ENCODE data around the gene CHN1.

The CHN1 gene

DNA sequence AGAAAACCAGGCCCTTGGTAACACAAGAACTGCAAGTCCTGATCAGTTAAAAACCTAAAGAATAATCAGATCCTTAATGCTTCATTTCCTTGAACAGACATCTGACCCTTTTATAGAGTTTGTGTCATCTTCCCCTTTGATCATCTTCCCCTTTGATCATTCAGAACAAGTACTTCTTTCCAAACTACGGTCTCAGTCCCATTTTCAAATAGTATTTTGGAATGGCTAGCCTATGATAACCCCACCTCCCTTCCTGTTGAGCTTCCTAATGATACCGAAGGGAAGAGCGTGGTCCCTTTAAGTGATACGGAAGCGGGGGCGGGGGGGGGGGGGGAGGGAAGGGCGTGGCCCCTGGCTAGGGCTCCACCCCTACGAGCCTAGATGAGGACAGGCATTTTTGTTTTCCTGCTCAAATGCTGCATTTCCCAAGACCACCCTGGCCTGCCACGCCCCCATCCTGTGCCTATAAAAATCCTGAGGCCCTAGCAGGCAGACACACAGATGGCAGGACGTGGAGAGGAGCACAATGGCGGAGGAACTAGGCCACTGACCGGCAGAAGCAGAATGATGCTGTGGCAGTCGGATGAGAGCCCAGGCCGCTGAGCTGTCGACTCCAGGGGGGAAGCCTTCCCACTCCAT lies 216.8 kb downstream of the CHN1 start:
- Histone ChIP-seq H3K4me3 (ENCODE audit: low read length) (no peak overlapping the region), H3K27me3 (ENCODE audit: control insufficient read depth, insufficient read depth, low read length) (no peaks in the 10 kb centered on the region), H3K9me3 (ENCODE audit: control insufficient read depth, low read depth, low read length) (no peaks in the 10 kb centered on the region), H3K36me3 (ENCODE audit: control insufficient read depth, low read depth, low read length) (no peaks in the 10 kb centered on the region), H3K4me1 (ENCODE audit: control insufficient read depth, low read depth, low read length) (peaks cover 43% of the 10 kb centered on the region), H3K27ac (ENCODE audit: low read length) (peak overlapping the region; percentile 79), H3K9ac (ENCODE audit: low read length) (peak overlapping the region; percentile 5)

DNA sequence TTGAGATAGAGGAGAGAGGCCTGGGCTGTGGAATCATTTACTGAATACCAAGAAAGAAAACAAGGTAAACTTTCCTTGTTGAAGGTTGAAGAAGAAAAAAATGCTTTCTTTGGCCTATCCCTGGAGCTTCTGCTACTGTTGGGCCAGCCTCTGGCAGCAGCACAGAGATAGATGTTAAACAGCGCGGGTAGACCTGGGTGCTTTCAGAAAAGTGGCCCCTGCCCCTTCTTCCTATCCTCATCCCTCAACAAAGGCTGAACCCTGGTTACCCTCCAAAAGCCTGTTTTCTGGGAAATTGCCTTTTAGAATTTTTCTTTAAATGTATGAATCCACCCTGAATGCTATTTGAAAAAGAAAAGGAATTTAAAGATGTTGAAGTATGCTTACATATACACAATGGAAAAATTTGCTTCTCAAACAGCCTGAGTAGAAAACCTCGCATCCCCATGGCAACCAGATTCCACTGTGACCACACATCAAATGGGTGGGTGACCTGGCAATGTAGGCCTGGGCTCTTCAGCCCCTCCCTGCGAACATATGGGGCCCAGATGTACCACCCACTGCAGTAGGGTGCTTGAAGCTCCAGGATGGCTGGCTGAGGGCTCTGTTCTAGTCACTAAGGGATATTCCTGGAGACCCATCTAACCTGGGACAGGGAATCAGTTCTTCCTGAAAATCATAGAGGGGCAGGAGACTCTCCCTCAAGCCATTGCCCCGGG lies 217.5 kb downstream of the CHN1 start:
- H3K36me3 ChIP-seq (ENCODE audit: control insufficient read depth, low read depth, low read length), result no peaks in the 10 kb centered on the region
- H3K9me3 ChIP-seq (ENCODE audit: control insufficient read depth, low read depth, low read length), result no peaks in the 10 kb centered on the region
- H3K27me3 ChIP-seq (ENCODE audit: control insufficient read depth, insufficient read depth, low read length), result no peaks in the 10 kb centered on the region
- H3K27ac ChIP-seq (ENCODE audit: low read length), result peak overlapping the region; percentile 79
- H3K4me1 ChIP-seq (ENCODE audit: control insufficient read depth, low read depth, low read length), result peaks cover 36% of the 10 kb centered on the region
- H3K9ac ChIP-seq (ENCODE audit: low read length), result peak overlapping the region; percentile 5
- no peak overlapping the region for H3K4me3 ChIP-seq (ENCODE audit: low read length)

- Histone ChIP-seq H3K9ac (ENCODE audit: low read length) (no peak overlapping the region), H3K27ac (ENCODE audit: low read length) (no peak overlapping the region), H3K9me3 (ENCODE audit: control insufficient read depth, low read depth, low read length) (no peaks in the 10 kb centered on the region), H3K4me3 (ENCODE audit: low read length) (no peak overlapping the region), H3K4me1 (ENCODE audit: control insufficient read depth, low read depth, low read length) (peaks cover 27% of the 10 kb centered on the region), H3K27me3 (ENCODE audit: control insufficient read depth, insufficient read depth, low read length) (no peaks in the 10 kb centered on the region), H3K36me3 (ENCODE audit: control insufficient read depth, low read depth, low read length) (no peaks in the 10 kb centered on the region)
Observed at GRCh38 chr2:174786066-174786725, 219.0 kb downstream of the CHN1 start.

- no peak overlapping the region for H3K27ac ChIP-seq (ENCODE audit: low read length)
- H3K4me3 ChIP-seq (ENCODE audit: low read length), result no peak overlapping the region
- no peak overlapping the region for H3K9ac ChIP-seq (ENCODE audit: low read length)
- no peaks in the 10 kb centered on the region for H3K36me3 ChIP-seq (ENCODE audit: control insufficient read depth, low read depth, low read length)
- H3K4me1 ChIP-seq (ENCODE audit: control insufficient read depth, low read depth, low read length), result peaks cover 21% of the 10 kb centered on the region
- no peaks in the 10 kb centered on the region for H3K27me3 ChIP-seq (ENCODE audit: control insufficient read depth, insufficient read depth, low read length)
- no peaks in the 10 kb centered on the region for H3K9me3 ChIP-seq (ENCODE audit: control insufficient read depth, low read depth, low read length)
Observed at GRCh38 chr2:174785481-174785880, 219.7 kb downstream of the CHN1 start.

DNA sequence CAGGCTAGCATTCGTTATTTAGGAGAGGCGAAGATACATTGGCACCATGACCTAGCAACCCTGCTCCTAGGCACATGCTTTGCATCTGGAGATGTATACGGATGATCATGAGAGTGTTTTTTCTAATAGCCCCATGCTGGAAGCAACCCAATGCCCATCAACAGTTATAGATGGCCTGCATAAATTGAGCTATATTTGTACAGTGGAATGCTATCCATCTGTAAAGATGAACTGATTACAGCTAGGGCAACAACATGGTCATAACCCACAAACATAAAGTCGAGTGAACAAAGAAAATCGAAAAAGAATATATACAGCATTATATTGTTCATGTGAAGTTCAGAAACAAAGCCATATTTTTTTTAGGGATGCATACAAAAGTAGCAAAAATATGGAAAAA lies 220.3 kb downstream of the CHN1 start:
- Histone ChIP-seq H3K9ac (ENCODE audit: low read length) (no peak overlapping the region), H3K4me1 (ENCODE audit: control insufficient read depth, low read depth, low read length) (peaks cover 19% of the 10 kb centered on the region), H3K27me3 (ENCODE audit: control insufficient read depth, insufficient read depth, low read length) (no peaks in the 10 kb centered on the region), H3K36me3 (ENCODE audit: control insufficient read depth, low read depth, low read length) (no peaks in the 10 kb centered on the region), H3K27ac (ENCODE audit: low read length) (no peak overlapping the region), H3K9me3 (ENCODE audit: control insufficient read depth, low read depth, low read length) (no peaks in the 10 kb centered on the region), H3K4me3 (ENCODE audit: low read length) (no peak overlapping the region)

- no peak overlapping the region for H3K9ac ChIP-seq (ENCODE audit: low read length)
- H3K27ac ChIP-seq (ENCODE audit: low read length), result no peak overlapping the region
- peaks cover 19% of the 10 kb centered on the region for H3K4me1 ChIP-seq (ENCODE audit: control insufficient read depth, low read depth, low read length)
- no peaks in the 10 kb centered on the region for H3K9me3 ChIP-seq (ENCODE audit: control insufficient read depth, low read depth, low read length)
- no peaks in the 10 kb centered on the region for H3K36me3 ChIP-seq (ENCODE audit: control insufficient read depth, low read depth, low read length)
- H3K4me3 ChIP-seq (ENCODE audit: low read length), result no peak overlapping the region
- no peaks in the 10 kb centered on the region for H3K27me3 ChIP-seq (ENCODE audit: control insufficient read depth, insufficient read depth, low read length)
Observed at GRCh38 chr2:174784316-174784715, 220.9 kb downstream of the CHN1 start.

DNA sequence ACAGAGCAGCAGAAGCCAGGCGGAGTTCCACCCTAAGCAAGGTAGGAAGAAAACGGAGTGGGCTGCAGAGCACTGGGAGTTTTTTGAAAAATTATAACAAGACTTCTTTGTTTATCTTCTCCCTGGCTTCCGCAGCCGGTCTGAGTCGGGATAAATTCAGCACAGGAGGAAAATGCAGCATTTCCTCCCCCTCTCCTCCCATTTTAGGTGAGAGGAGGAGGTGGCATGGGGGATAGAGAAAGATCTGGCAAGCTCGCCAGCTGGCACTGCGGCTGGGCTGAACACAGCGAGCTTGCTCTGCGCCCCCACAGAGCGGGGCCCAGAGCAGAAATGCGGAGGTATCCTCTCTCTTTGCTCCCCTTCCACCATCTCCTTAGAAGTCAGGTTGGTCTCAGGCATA lies 223.2 kb downstream of the CHN1 start:
- Histone ChIP-seq H3K27me3 (ENCODE audit: control insufficient read depth, insufficient read depth, low read length) (no peaks in the 10 kb centered on the region), H3K4me1 (ENCODE audit: control insufficient read depth, low read depth, low read length) (peaks cover 8% of the 10 kb centered on the region), H3K9ac (ENCODE audit: low read length) (no peak overlapping the region), H3K36me3 (ENCODE audit: control insufficient read depth, low read depth, low read length) (no peaks in the 10 kb centered on the region), H3K9me3 (ENCODE audit: control insufficient read depth, low read depth, low read length) (no peaks in the 10 kb centered on the region), H3K27ac (ENCODE audit: low read length) (no peak overlapping the region), H3K4me3 (ENCODE audit: low read length) (no peak overlapping the region)

- Histone ChIP-seq H3K9me3 (ENCODE audit: control insufficient read depth, low read depth, low read length) (no peaks in the 10 kb centered on the region), H3K9ac (ENCODE audit: low read length) (no peak overlapping the region), H3K36me3 (ENCODE audit: control insufficient read depth, low read depth, low read length) (no peaks in the 10 kb centered on the region), H3K4me1 (ENCODE audit: control insufficient read depth, low read depth, low read length) (peaks cover 14% of the 10 kb centered on the region), H3K4me3 (ENCODE audit: low read length) (no peak overlapping the region), H3K27me3 (ENCODE audit: control insufficient read depth, insufficient read depth, low read length) (no peaks in the 10 kb centered on the region), H3K27ac (ENCODE audit: low read length) (no peak overlapping the region)
Observed at GRCh38 chr2:174781298-174781697, 223.9 kb downstream of the CHN1 start.

DNA sequence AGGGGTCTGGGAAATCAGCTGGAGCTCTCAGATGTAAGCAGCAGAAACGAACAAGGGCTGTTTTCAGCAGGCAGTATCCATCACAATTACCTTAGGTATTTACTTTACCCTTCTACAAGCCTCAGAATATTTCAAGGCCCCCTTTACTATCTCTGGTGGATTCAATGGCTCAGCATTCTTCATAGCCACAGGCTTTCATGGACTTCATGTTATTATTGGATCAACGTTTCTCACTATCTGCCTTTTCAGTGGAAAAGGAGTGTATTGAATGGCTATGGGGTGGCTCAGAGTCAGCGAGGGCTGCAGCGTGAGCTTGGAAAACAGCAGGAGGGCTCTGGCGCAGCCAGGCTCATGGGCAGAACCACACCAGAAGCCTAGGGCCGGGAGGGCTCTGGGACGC lies 224.3 kb downstream of the CHN1 start:
- peaks cover 15% of the 10 kb centered on the region for H3K4me1 ChIP-seq (ENCODE audit: control insufficient read depth, low read depth, low read length)
- H3K27ac ChIP-seq (ENCODE audit: low read length), result no peak overlapping the region
- no peaks in the 10 kb centered on the region for H3K27me3 ChIP-seq (ENCODE audit: control insufficient read depth, insufficient read depth, low read length)
- H3K36me3 ChIP-seq (ENCODE audit: control insufficient read depth, low read depth, low read length), result no peaks in the 10 kb centered on the region
- no peak overlapping the region for H3K4me3 ChIP-seq (ENCODE audit: low read length)
- H3K9ac ChIP-seq (ENCODE audit: low read length), result no peak overlapping the region
- H3K9me3 ChIP-seq (ENCODE audit: control insufficient read depth, low read depth, low read length), result no peaks in the 10 kb centered on the region

DNA sequence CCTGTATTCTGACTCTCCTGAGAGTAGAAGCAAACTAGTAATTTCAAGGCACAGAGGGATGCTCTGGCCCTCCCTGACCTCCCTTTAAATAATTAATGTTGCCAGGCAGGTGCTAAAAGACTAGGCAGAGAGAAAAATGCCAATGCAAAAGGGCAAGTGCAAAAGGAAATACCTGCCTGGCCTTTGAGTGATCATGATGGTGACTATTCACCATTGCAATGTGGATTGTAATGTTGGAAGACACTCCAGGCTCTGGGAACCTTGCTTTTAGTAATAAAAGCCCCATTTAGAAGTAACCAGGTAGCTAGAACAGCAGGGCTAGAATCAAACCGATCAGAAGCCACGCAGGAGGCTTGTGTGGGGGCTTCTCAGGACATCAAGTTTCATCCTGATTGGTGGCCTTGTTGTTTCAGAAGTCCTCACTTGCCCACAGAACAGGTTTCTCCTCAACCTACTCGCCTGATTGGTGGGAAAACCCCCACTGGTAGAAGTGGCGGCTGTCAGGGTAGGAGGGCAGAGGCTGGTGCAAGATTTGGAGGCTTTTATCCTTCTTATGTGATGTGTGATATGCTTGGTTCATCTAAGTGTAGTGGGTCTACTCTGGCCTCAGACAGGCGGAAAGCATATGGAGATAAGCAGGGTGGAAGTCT lies 224.9 kb downstream of the CHN1 start:
- no peak overlapping the region for H3K27ac ChIP-seq (ENCODE audit: low read length)
- H3K9me3 ChIP-seq (ENCODE audit: control insufficient read depth, low read depth, low read length), result no peaks in the 10 kb centered on the region
- no peak overlapping the region for H3K4me3 ChIP-seq (ENCODE audit: low read length)
- H3K27me3 ChIP-seq (ENCODE audit: control insufficient read depth, insufficient read depth, low read length), result no peaks in the 10 kb centered on the region
- no peaks in the 10 kb centered on the region for H3K36me3 ChIP-seq (ENCODE audit: control insufficient read depth, low read depth, low read length)
- peaks cover 15% of the 10 kb centered on the region for H3K4me1 ChIP-seq (ENCODE audit: control insufficient read depth, low read depth, low read length)
- no peak overlapping the region for H3K9ac ChIP-seq (ENCODE audit: low read length)

GRCh38 chr2:174779361-174779928 lies 225.7 kb downstream of the CHN1 start:
- no peak overlapping the region for H3K4me3 ChIP-seq (ENCODE audit: low read length)
- no peaks in the 10 kb centered on the region for H3K9me3 ChIP-seq (ENCODE audit: control insufficient read depth, low read depth, low read length)
- no peaks in the 10 kb centered on the region for H3K36me3 ChIP-seq (ENCODE audit: control insufficient read depth, low read depth, low read length)
- no peak overlapping the region for H3K27ac ChIP-seq (ENCODE audit: low read length)
- peaks cover 15% of the 10 kb centered on the region for H3K4me1 ChIP-seq (ENCODE audit: control insufficient read depth, low read depth, low read length)
- H3K9ac ChIP-seq (ENCODE audit: low read length), result no peak overlapping the region
- no peaks in the 10 kb centered on the region for H3K27me3 ChIP-seq (ENCODE audit: control insufficient read depth, insufficient read depth, low read length)

Data from iPS-18a (cell line).